GM04503 (cell line): ENCODE results near the gene THBD.

Experiments used
- DNase-seq: peaks from one replicate; pipeline ENCODE4 v3.0.0-alpha.2; 2012; ENCODE audit warnings: low read depth

THBD gene

GRCh38 chr20:23084282-23084844, 34.9 kb upstream of the THBD start:
- no peak for DNase-seq

- no peak for DNase-seq
These were observed 34.2 kb upstream of the THBD start for GRCh38 chr20:23083553-23084220.

DNA sequence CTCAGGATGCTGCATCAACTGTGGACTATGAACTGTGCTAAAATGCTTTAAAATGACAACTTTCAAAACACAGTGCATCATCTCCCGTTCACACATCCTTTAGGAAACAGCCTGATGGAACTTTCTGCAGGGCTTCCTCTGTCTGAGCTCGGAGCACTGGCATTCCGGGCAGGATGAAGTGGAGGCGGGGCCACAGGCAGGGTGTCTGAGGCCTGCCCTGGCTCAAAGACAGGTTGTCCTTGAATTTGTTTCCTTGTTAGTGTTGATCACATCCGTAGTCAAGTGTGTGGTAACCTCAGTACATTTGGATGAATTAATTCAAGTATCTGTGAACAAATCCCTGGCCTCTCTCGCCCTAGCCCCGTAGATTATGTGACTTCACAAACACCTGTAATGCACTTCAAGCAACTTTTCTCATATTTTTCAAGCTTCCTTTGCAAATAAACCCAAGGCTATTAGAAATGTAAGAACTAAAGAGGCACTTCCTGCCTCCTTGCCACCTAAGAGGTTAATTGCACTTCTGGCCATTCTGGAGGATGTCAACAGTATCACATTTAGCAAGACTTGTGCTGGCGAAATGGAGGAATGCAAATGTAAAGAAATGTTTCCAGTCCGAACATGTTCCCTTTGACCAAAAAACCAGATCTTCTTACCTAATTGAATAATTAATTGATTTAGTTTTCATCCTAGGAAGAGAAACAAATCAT, 33.5 kb upstream of the THBD start:
- no peak for DNase-seq

- no peak for DNase-seq
These were observed 31.9 kb upstream of the THBD start for GRCh38 chr20:23081263-23081819.

- no peak for DNase-seq
These were observed 31.0 kb upstream of the THBD start for GRCh38 chr20:23080521-23080920.

- DNase-seq, result no peak
These were observed 30.5 kb upstream of the THBD start for GRCh38 chr20:23079926-23080325.

GRCh38 chr20:23079016-23079351, 29.5 kb upstream of the THBD start:
- no peak for DNase-seq

DNA sequence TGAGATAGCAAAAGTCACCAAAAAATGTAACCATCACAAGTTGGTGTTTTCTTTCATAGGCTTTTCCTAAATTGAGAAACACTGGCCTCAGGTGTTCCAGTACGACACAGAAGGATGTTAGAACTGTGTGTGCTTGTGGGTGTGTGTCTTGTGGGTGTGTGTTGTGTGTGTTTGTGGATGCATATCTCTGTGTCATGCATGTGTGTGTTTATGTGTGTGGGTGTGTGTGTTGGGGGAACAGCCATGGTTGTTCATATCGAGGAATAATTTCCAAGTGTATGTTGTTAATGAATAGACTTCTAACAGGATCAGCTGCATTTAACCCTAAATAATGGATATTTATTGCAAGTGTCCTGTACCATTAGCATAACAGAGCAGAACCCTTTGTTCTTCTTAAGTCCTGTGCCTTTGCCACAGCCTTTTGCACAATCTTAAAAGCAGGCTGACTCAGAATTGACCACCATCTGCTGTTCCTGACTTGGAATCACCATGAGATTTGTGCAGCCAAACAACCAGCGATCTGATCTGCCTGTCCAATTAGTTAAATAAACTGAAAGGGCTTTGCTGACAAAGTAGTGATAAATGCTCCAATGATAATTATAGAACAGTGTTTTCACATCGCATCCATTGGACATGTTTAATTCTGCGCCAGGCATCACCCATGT, 29.0 kb upstream of the THBD start:
- no peak for DNase-seq

GRCh38 chr20:23077277-23077676, 27.8 kb upstream of the THBD start:
- DNase-seq, result no peak

DNA sequence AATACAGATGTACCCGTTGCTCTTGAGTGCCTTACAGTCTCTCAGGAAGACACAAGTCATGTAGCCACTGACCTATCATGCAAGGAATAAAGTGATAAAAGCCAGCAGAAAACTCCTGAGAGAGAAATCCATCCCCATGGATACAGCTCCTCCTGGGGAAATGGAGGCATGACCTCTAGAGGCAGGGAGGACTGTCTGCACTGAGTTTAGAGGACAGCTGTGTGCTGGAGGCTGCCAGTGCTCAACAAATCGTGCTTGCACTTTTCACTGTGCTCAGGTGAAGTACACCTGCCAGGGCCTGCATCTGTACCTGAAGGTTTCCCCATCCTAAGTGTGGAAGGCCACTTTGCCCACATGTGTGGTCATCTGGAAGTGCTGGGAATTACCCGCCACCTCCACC, 24.6 kb upstream of the THBD start:
- no peak for DNase-seq

DNA sequence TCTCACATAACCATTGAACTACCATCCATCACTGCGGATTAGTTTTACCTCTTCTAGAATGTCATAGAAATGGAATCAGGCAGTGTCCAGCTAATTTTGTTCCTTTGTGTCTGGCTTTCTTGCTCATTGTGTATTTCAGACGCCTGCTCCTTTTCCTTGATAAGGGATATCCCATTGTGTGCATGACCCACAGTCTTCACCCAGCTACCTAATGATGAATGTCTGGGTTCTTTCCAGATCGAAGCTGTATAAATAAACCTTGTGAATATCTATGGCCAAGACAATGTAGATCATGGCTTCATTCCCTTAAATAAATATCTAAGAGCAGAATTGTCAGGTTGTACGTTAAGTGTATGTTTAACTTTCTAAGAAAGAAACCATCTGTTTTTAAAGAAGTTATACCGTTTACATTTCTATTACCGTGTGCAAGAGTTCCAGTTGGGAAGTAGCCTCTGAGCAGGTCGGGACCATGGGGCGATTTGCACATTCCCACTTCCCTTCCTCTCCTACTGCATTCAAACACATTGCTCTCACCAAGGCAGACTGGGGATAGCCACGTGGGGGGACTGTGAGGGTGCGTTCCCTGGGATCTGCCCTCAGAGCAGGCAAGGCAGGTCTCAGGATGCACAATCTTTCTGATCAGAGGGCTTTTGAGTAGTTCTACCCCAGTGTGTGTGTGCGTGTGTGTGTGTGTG, 23.6 kb upstream of the THBD start:
- no peak for DNase-seq

GRCh38 chr20:23071996-23072395, 22.5 kb upstream of the THBD start:
- no peak for DNase-seq

- DNase-seq, result no peak
These were observed 21.9 kb upstream of the THBD start for GRCh38 chr20:23071398-23071797.

GRCh38 chr20:23069108-23069507, 19.6 kb upstream of the THBD start:
- DNase-seq, result no peak

- DNase-seq, result no peak
These were observed 18.8 kb upstream of the THBD start for GRCh38 chr20:23068283-23068682.

- DNase-seq, result no peak
These were observed 17.3 kb upstream of the THBD start for GRCh38 chr20:23066772-23067171.

DNA sequence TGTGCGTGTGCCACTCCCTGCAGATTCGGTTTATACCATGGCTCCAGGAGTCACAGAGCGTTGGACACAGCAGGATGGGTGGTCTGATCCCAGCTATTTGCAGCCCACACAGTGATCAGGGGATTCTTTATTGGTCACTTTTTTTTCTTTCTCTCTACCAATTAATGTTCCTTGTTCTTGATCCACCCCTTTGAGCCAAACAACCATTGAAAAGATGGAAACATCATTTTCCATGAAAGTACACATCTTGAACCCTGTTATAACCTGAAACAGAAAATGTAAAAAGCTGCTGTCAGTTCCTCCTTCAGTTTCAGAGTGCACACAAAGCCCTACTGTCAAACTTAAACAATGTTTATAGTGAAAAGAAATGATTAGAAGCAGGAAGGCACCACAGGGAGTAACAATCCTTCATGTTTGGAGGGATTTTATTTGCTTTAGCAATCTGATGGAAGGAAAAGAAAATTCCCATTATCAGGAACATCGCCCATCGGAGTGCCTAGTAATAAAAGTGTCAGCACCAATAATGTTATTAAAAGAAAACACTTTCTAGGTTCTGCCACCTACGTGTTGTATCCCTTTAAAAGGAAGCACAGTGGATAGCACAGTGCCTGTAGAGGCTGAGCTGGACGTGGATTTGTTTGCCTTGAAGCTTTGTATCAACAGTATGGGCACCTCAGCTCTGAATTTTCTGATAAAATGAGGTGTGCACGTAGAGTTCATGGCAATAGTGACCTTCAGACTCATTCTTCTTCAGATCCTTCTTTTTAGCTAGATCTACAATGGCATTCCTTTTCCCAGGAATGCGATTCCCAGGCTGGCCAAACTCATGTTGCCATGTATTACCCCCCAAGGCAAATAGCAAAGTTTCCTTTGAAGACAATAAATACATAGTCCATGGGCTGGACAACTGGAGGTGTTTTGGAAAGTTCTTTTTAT, 16.1 kb upstream of the THBD start:
- DNase-seq, result no peak

GRCh38 chr20:23063581-23063980, 14.1 kb upstream of the THBD start:
- DNase-seq, result no peak

- no peak for DNase-seq
These were observed 13.7 kb upstream of the THBD start for GRCh38 chr20:23063168-23063567.

- DNase-seq, result no peak
These were observed 13.2 kb upstream of the THBD start for GRCh38 chr20:23062632-23063031.
